Choroid plexus epithelial cell (primary cell): ENCODE data around the gene ITGB7.
A peak's percentile ranks its signal among the peaks of the same experiment; 100 is the strongest.

Experiments
- DNase-seq: peaks from one replicate; pipeline ENCODE4 v3.0.0-alpha.2; 2010; ENCODE audit warnings: low read depth
- H3K4me3 ChIP-seq: 2 replicates; pipeline ENCODE4 v1.5.1; 2011; ENCODE audit warnings: low read depth, mild to moderate bottlenecking, control low read depth, low read length, moderate library complexity
- CTCF ChIP-seq: conservative IDR thresholded peaks from 2 replicates; pipeline ENCODE4 v1.5.1; 2011; ENCODE audit warnings: low read depth, mild to moderate bottlenecking, control low read depth, inconsistent platforms, low read length, moderate library complexity

The ITGB7 gene

GRCh38 chr12:53207042-53207441, at the start of gene ITGB7:
ITGB7 (minus strand) TSS chr12:53207251; CDS start chr12:53200443, 6,808 bp downstream.
- no peak for DNase-seq
- TF ChIP-seq CTCF = no peak
- no peak within 1 kb of the TSS for H3K4me3 ChIP-seq

GRCh38 chr12:53255996-53256395, 48.9 kb upstream of the ITGB7 start:
- H3K4me3 ChIP-seq = no peak overlapping the region
- no peak for TF ChIP-seq CTCF
- no peak for DNase-seq

GRCh38 chr12:53254816-53255545, 47.9 kb upstream of the ITGB7 start:
- DNase-seq = no peak
- no peak for TF ChIP-seq CTCF
- H3K4me3 ChIP-seq = no peak overlapping the region

- no peak for TF ChIP-seq CTCF
- peak overlapping the region; percentile 90 for H3K4me3 ChIP-seq
- DNase-seq = no peak
These were observed 46.2 kb upstream of the ITGB7 start for GRCh38 chr12:53253298-53253697.

- no peak for TF ChIP-seq CTCF
- H3K4me3 ChIP-seq = peak overlapping the region; percentile 90
- DNase-seq = peak; percentile 24
These were observed 45.4 kb upstream of the ITGB7 start for GRCh38 chr12:53252349-53252916.

GRCh38 chr12:53251477-53252348, 44.7 kb upstream of the ITGB7 start:
- peak; percentile 51 for TF ChIP-seq CTCF
- DNase-seq = peak; percentile 61
- peak overlapping the region; percentile 90 for H3K4me3 ChIP-seq
